HG03565 (cell line): ENCODE measurements around the gene SCIN.
A peak's percentile ranks its signal among the peaks of the same experiment; 100 is the strongest.

Experiments
- ATAC-seq: cut with Tn5 transposase; IDR thresholded peaks from one replicate; pipeline ENCODE4 v1.9.1; 2021; ENCODE audit warnings: mild to moderate bottlenecking, moderate library complexity; ENCODE audit not compliant: unreplicated experiment

The SCIN gene

GRCh38 chr7:12565873-12566272, 4.6 kb upstream of the SCIN start:
- no peak for ATAC-seq

DNA sequence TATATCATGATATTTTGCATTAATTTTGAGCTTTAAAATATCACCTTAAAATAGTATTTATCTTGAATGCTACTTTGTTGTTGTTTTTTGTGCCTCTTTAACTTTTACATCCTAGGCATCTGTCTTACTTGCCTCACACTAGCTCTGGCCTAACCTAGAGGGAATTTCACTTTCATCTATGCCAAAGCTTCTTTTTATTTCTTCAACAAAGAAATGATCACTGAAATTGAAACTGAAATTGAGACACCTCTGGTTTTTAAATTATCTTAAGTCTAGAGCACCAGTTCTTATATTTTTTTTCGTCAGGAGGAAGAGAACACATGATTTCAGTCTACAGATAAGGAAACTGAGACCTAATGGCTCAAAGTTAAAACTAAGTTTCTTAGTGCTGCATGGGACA, 3.5 kb upstream of the SCIN start:
- peak; percentile 91 for ATAC-seq

- no peak for ATAC-seq
These were observed 847 bp upstream of the SCIN start for GRCh38 chr7:12569673-12570072.

DNA sequence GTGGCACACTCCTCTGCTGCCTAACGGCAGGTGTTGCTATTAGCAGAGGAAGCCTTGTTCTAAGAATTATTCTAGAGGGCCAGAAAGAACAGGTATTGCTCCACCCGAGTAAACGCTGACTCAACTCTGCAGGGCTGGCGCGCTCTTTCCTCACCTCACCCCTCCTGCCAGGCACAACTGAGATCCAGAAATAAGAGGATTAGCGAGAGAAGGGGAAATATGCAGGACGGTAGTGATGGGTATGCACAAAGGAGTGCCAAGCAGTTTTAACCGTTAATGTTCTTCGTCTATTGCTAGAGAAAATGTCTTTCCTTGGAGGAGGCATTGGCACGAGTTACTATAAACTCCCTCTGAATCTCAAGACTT, 369 bp upstream of the SCIN start:
- no peak for ATAC-seq

GRCh38 chr7:12571691-12572090, 1.2 kb downstream of the SCIN start:
- ATAC-seq, result no peak

DNA sequence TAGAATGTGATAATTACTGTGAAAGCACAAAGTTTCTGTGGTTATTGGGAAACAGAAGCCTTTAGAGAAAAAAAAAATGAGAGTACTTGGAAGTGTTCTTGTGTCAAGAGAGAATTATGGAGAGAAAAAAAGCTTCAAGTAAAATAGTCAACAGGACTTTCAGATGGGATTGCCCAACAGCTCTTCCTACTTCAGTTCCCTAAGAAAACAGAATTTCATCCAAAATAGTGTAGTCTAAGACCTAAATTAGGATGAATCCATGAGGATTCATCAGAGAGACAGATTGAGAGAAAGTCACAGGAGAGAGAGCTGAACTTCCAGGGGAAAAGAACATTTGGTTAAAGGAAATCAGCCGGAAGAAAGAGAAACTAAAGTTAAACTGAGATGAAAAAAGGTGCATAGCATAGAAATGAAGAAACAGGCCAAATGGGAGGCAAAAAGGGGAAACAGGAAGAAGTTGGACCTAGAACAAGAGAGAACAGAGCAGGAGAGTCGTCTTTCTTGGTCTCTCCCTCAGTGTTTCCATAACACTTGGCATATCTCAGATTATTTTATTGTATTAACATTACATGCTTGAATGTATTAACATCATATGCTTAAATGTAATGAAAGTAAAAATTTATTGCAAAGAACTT, 2.5 kb downstream of the SCIN start:
- no peak for ATAC-seq

DNA sequence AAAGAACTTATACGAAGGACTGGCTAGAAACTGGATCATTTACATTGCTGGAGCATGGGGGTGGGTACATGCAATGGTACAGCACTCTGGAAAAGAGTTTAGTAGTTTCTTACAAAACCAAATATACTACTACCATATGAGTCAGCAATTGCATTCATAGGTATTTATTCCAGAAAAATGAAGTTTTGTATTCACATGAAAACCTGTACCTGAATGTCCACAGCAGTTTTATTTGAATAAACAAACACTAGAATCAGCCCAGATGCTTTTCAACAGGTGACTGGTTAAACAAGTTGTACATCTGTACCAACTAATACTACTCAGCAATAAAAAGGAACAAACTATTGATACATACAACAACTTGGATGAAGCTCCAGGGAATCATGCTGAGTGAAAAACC, 3.4 kb downstream of the SCIN start:
- no peak for ATAC-seq

GRCh38 chr7:12578930-12579640, 8.6 kb downstream of the SCIN start:
- peak; percentile 81 for ATAC-seq

DNA sequence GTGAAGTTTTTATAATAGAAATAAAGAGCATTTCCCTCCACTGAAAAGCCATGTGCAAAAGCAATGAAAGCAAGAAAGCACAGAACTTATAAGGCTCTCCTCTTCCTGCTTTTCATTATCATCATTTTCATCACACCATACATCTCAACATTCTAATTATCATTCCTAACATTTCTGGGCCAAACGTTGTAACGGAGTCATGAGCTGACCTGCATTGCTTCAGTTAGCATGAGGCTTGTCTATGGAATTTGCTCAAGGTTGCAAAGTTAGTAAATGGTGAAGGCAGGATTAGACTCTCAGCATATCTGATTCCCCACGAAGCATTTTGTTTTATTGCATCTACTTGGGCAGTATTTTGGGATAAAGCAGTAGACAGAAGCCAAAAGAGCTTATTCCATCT, 11.4 kb downstream of the SCIN start:
- no peak for ATAC-seq

GRCh38 chr7:12582362-12582761, 11.8 kb downstream of the SCIN start:
- no peak for ATAC-seq

GRCh38 chr7:12583176-12583575, 12.7 kb downstream of the SCIN start:
- no peak for ATAC-seq

GRCh38 chr7:12583922-12584321, 13.4 kb downstream of the SCIN start:
- no peak for ATAC-seq

DNA sequence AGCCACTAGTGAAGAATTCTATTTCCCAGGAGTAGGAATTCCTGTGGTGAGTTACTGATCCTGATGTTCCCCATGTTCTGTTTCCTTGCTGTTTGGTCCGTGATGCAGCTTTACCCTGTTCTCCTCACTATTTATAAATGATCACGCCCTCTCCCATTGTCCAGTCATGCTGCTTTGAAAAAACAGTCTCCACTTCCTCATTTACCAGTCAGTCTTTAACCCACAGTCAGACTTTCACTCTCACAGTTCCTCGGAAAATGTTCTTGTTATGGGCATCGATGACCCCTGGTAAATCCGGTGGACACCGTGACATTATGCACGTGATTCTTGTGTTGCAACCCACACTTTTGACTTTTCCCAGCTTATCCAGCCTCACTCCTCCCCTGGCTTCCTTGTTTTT, 14.4 kb downstream of the SCIN start:
- peak; percentile 99 for ATAC-seq

GRCh38 chr7:12586271-12586670, 15.8 kb downstream of the SCIN start:
- no peak for ATAC-seq

DNA sequence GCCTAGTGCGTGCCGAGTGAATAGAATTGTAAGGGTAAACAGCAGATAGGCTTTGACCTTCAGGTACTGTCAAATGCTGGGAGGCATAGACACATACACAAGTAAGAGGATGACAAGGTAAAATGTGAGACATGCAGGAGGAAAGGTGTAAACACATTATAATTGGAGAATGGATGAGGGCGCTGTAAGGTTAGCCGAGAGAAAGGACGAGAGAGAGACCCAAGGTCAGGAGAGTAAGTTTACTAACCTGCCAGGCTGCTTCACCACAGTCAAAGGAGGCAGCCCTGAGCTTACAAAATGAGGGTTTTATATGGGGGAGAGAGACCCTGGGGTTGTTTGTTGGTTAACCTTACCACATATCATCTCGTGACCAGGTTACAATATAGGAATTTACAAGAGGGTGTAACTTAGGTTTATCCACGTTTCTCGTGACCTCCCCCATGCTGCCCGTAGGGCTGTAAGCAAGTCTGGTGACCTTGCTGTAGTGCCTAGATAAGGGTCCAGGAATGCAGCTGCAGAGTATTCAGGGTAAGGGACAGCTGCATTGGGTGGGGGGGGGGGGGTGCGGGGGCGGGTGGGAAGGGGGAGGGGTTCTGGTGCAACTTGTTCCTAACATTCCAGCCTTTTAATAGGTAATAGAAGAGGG, 17.9 kb downstream of the SCIN start:
- ATAC-seq, result no peak

GRCh38 chr7:12590559-12590958, 20.0 kb downstream of the SCIN start:
- ATAC-seq, result no peak

DNA sequence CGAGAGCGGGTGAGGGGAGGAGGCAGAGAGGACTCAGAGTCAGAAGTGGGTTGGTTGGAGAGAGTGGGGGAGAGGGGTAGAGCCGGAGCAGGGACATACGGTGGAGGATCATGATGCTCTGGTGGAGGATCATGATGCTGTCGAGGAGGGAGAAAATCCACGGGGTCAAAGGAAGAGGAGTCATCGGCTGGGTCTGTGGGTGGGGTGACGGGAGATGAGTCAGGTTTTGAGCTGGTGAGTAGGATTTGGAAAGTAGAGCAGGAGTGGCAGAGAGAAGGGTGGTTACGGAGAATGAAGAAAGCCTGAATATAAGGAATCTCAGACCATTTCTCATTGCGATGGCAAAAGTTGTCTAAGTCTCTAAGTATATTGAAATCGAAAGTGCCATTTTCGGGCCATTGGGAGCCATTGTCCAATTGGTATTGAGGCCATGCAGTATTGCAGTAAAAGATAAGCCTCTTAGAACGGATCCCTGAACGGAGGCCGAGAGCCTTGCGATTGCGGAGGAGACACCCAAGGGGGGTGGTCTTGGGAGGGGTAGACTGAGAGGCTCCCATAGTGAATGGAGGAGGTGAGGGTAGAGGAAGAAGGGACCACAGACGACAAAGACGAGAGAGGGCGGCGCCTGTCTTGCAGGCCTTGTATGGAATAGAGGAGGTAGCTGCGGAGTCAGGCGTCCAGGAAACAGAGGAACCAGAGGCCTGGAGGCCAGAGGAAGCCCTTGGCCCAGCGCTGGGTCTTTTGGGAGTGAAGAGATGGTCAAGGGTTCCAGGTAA, 23.8 kb downstream of the SCIN start:
- no peak for ATAC-seq

DNA sequence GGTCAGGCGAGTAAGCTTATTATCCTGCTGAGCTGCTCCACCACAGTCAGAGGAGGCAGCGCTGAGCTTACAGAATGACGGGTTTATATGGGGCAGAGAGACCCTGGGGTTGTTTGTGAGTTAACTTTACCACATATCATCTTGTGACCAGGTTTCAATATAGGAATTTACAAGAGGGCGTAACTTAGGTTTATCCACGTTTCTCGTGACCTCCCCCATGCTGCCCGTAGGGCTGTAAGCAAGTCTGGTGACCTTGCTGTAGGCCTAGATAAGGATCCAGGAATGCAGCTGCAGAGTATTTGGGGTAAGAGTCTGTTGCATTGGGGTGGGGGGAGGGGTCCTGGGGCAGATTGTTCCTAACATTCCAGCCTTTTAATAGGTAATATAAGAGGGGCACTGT, 24.6 kb downstream of the SCIN start:
- no peak for ATAC-seq

DNA sequence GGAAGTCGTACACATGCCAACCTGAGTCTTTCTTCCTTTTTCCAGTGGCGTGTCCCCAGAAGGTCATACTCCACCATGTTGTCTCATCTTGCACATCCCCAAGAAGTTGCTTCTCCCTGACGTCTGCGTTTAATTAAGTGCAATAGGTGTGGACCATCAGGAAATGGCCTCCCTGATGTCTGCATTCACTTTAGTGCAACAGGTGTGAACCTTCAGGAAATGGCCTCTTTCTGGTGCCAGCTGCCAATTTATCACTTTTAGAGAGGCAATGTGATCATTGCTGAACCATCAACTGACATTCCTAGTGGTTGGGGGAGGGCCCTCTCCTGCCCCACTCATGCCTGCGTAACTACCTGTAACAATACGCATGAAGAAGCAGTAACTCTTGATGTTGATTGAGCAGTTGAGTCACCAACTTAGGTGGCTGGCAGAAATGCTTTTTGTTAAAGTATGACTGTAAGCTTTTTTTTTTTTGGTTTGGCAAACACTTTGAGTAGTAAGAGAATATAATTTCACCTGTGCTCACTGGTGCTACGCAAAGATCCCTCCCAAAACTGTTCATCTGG, 25.8 kb downstream of the SCIN start:
- no peak for ATAC-seq

GRCh38 chr7:12601302-12601869, 30.9 kb downstream of the SCIN start:
- ATAC-seq, result peak; percentile 95

DNA sequence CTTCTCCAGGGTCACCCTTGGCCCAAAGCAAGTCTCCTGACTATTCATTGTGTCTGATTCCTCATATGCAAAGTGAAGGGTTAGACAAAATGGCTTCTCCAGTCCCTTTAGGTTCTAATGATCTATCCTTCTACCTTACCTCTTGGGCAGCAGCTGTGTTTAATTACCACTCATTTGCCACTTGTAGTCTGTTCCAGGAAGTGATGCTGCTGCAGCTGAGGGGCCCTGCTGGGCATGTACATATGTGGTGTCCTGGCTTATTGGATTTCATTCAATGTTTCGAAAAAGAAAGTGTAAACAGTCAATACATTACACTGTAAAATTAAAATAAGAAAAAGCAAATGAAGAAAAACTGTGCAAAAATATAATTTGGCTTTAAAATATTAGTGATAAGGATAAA, 36.6 kb downstream of the SCIN start:
- no peak for ATAC-seq
